Spleen (tissue), 11 donors: ENCODE measurements around the gene PVALEF. TPM values are rescaled to one million over a fixed set of nuclear protein-coding genes. Genes with fewer than 3 reads are reported as not detected.

ENCODE experiments used
- DNase-seq: peaks from one replicate; pipeline ENCODE4 v3.0.0-alpha.2; 2020
- H3K27ac ChIP-seq, 8 donors: fragments of 200-600 bp; sonication (generic) in 7 of 8; 1 replicate in 4 of 8; 2 replicates in 4 of 8; pipeline versions ENCODE4 v1.5.0 to v1.8.0; 2016 to 2021; ENCODE audit warnings: inconsistent platforms in 4 of 8, mild to moderate bottlenecking in 4 of 8, moderate library complexity in 1 of 8
- H3K27me3 ChIP-seq, 7 donors: fragments of 200-600 bp; sonication (generic) in 6 of 7; replicated peaks in 1 of 7; 1 replicate in 4 of 7; 2 replicates in 3 of 7; pipeline versions ENCODE4 v1.5.0 to v1.8.0; 2016 to 2021; ENCODE audit warnings: inconsistent platforms in 3 of 7, mild to moderate bottlenecking in 1 of 7
- H3K36me3 ChIP-seq, 6 donors: fragments of 200-600 bp; sonication (generic) in 5 of 6; 1 replicate in 4 of 6; 2 replicates in 2 of 6; pipeline versions ENCODE4 v1.5.0 to v1.8.0; 2016 to 2021; ENCODE audit warnings: inconsistent platforms in 2 of 6
- H3K4me1 ChIP-seq, 6 donors: fragments of 200-600 bp; sonication (generic) in 5 of 6; 1 replicate in 3 of 6; 2 replicates in 3 of 6; pipeline versions ENCODE4 v1.5.0 to v1.8.0; 2016 to 2021; ENCODE audit warnings: inconsistent platforms in 3 of 6
- H3K4me3 ChIP-seq, 8 donors: fragments of 200-600 bp; sonication (generic) in 7 of 8; 1 replicate in 4 of 8; 2 replicates in 4 of 8; pipeline versions ENCODE4 v1.5.0 to v1.8.0; 2016 to 2021; ENCODE audit warnings: inconsistent platforms in 4 of 8, mild to moderate bottlenecking in 4 of 8, moderate library complexity in 2 of 8
- H3K9me3 ChIP-seq, 8 donors: fragments of 200-600 bp; sonication (generic) in 7 of 8; 1 replicate in 4 of 8; 2 replicates in 4 of 8; pipeline versions ENCODE4 v1.5.0 to v1.8.0; 2016 to 2021; ENCODE audit warnings: inconsistent platforms in 4 of 8
- CTCF ChIP-seq, 11 experiments: fragments of 200-600 bp in 7 of 11; fragments of 450-650 bp in 4 of 11; sonication (generic) in 4 of 11; IDR thresholded peaks in 8 of 11; conservative IDR thresholded peaks in 3 of 11; 1 replicate in 7 of 11; 2 replicates in 4 of 11; pipeline versions ENCODE4 v1.4.0 to v1.8.0; 2016 to 2021; ENCODE audit warnings: antibody characterized with exemption in 11 of 11, inconsistent platforms in 4 of 11, mild to moderate bottlenecking in 1 of 11
- POLR2A ChIP-seq, 3 donors: fragments of 450-650 bp; IDR thresholded peaks; one replicate each; pipeline ENCODE4 v1.5.1; 2017; ENCODE audit warnings: antibody characterized with exemption in 3 of 3, mild to moderate bottlenecking in 1 of 3
- POLR2AphosphoS5 ChIP-seq, 3 donors: sonication (generic); formaldehyde crosslinking; IDR thresholded peaks; one replicate each; pipeline ENCODE4 v1.5.1; 2017; ENCODE audit warnings: antibody characterized with exemption in 3 of 3
- WGBS, 5 donors: extraction: QIAGEN DNeasy Blood & Tissue Kit in 3 of 5; methylation state at CpG; one replicate each; pipeline versions ENCODE4 v1.1.5 to v1.1.7; 2013 to 2018; 5-methylcytosine and 5-hydroxymethylcytosine counted together
- intact Hi-C: fragments of 100-400 bp; cut with DNase I; formaldehyde crosslinking; loops from one replicate; pipeline ENCODE4 v1.15.0; 2023; ENCODE audit warnings: low total_unique reads
- polyA plus RNA-seq, 3 donors: library from polyadenylated mRNA; stranded (reverse); fragments of 200-250 nt; gene quantifications; one replicate each; pipeline ENCODE4 v1.2.1, GENCODE V29; 2013
- total RNA-seq, 7 donors: library from RNA; depleted of rRNA in 3 of 7; stranded (reverse); fragments of >200 nt in 3 of 7; fragmentation: NEBNext Ultra II Directional in 4 of 7; extraction: Animal tissue kit (Norgen Biotek cat#: 25700) in 4 of 7; gene quantifications; one replicate each; pipeline versions ENCODE4 v1.1.0 to v1.2.1, GENCODE V29; 2016 to 2021
- donor health status: healthy with polysubstance abuse.
- donor health status: DM: no; HTN: no; CAD: no; lungs with moderate emphysema.
- donor health status: DM: no; HTN: no; CAD: no.
- donor health status: Bipolar disorder and iron deficiency.
- donor health status: healthy.
- donor health status: DM: no; HTN: no; CAD: no.
- donor health status: DM: yes; HTN: yes; CAD: no.

Gene PVALEF
- total and polyA plus RNA-seq, 10 donors: not detected

GRCh38 chr17:81160306-81160705, 5.0 kb upstream of the PVALEF start:
- H3K27ac ChIP-seq: peak overlapping the region; percentile 37 to 94 (median 74)
- TF ChIP-seq POLR2A (IDR thresholded peaks at IDR 0.05) (no peak), CTCF (IDR thresholded peaks at IDR 0.05 in 8 of 11, conservative IDR thresholded peaks at IDR 0.05 in 3 of 11) (no peak), POLR2AphosphoS5 (IDR thresholded peaks at IDR 0.05) (peak; percentile 70 to 89 (median 80))
- DNase-seq: peak; percentile 95
- H3K4me3 ChIP-seq: peak overlapping the region; percentile 27 to 71 (median 44)
- H3K36me3 ChIP-seq: peaks cover 0 to 3% (median 0%) of the 10 kb centered on the region in 6 donors
- H3K4me1 ChIP-seq: peaks cover 7 to 59% (median 38%) of the 10 kb centered on the region in 6 donors
- peaks cover 0 to 60% (median 12%) of the 10 kb centered on the region in 7 donors for H3K27me3 ChIP-seq
- no peaks in the 10 kb centered on the region for H3K9me3 ChIP-seq
- intact Hi-C loops: no loop called here
- 0 to 21% (median 3%) methylated on average over 9 to 28 of the region's 28 CpGs for WGBS, 5 donors

GRCh38 chr17:81160747-81161453, 4.4 kb upstream of the PVALEF start:
- intact Hi-C loops: no loop called here
- H3K27me3 ChIP-seq: peaks cover 0 to 66% (median 17%) of the 10 kb centered on the region in 7 donors
- H3K9me3 ChIP-seq: no peaks in the 10 kb centered on the region
- peak overlapping the region in 7 of 8 donors; percentile 37 to 94 (median 75) for H3K27ac ChIP-seq
- no peak for TF ChIP-seq POLR2AphosphoS5 (IDR thresholded peaks at IDR 0.05)
- no peak for TF ChIP-seq CTCF (IDR thresholded peaks at IDR 0.05 in 8 of 11, conservative IDR thresholded peaks at IDR 0.05 in 3 of 11)
- no peak for TF ChIP-seq POLR2A (IDR thresholded peaks at IDR 0.05)
- WGBS, 5 donors: 49 to 71% (median 62%) methylated on average over 22 to 32 of the region's 32 CpGs
- peaks cover 0 to 3% (median 0%) of the 10 kb centered on the region in 6 donors for H3K36me3 ChIP-seq
- H3K4me1 ChIP-seq: peaks cover 11 to 65% (median 42%) of the 10 kb centered on the region in 6 donors
- peak; percentile 76 for DNase-seq
- H3K4me3 ChIP-seq: peak overlapping the region in 5 of 8 donors; percentile 42 to 71 (median 45)

GRCh38 chr17:81161536-81161935, 3.8 kb upstream of the PVALEF start:
- DNase-seq: peak; percentile 73
- Histone ChIP-seq H3K9me3 (no peaks in the 10 kb centered on the region), H3K27me3 (peaks cover 0 to 70% (median 19%) of the 10 kb centered on the region in 7 donors), H3K27ac (no peak overlapping the region), H3K36me3 (peaks cover 0 to 3% (median 0%) of the 10 kb centered on the region in 6 donors), H3K4me1 (peaks cover 11 to 66% (median 44%) of the 10 kb centered on the region in 6 donors), H3K4me3 (no peak overlapping the region)
- WGBS, 5 donors: 84 to 98% (median 95%) methylated on average over 4 to 15 of the region's 15 CpGs
- intact Hi-C loops: no loop called here
- TF ChIP-seq POLR2A (IDR thresholded peaks at IDR 0.05) (no peak), CTCF (IDR thresholded peaks at IDR 0.05 in 8 of 11, conservative IDR thresholded peaks at IDR 0.05 in 3 of 11) (no peak), POLR2AphosphoS5 (IDR thresholded peaks at IDR 0.05) (no peak)

GRCh38 chr17:81161972-81162371, 3.3 kb upstream of the PVALEF start:
- H3K27me3 ChIP-seq: peaks cover 0 to 75% (median 23%) of the 10 kb centered on the region in 7 donors
- intact Hi-C loops: no loop called here
- 83 to 94% (median 88%) methylated on average over 4 to 16 of the region's 16 CpGs for WGBS, 5 donors

More at GRCh38 chr17:81161972-81162371, 3.3 kb upstream of the PVALEF start:
- Histone ChIP-seq H3K4me1 (peaks cover 11 to 69% (median 45%) of the 10 kb centered on the region in 6 donors), H3K9me3 (no peaks in the 10 kb centered on the region), H3K4me3 (no peak overlapping the region), H3K27ac (no peak overlapping the region), H3K36me3 (peaks cover 0 to 3% (median 0%) of the 10 kb centered on the region in 6 donors)
- DNase-seq: peak; percentile 70
- no peak for TF ChIP-seq POLR2AphosphoS5 (IDR thresholded peaks at IDR 0.05)
- TF ChIP-seq CTCF (IDR thresholded peaks at IDR 0.05 in 8 of 11, conservative IDR thresholded peaks at IDR 0.05 in 3 of 11): no peak
- no peak for TF ChIP-seq POLR2A (IDR thresholded peaks at IDR 0.05)
